ENCODE measurements around the gene DEPDC5.

DNA sequence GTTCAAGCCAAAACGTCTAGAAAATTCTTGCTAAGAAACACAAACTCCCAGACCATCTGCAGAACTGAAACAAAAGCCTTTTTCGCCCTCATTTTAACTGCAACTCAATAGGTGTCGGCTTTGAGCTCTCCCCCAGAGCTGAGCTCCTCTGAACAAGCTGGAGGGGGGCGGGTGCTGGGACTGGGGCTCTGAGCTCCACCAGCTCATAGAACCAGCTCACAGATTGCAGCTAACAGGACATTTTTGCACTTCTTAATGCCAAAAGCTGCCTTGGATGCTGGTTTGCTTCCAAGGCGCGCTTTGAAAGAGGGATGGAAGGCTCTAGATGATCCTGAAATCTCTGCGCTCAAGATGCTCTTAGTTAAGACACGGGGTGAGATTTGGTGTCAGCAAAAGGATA, 184.5 kb downstream of the DEPDC5 start:
- TF ChIP-seq, protein P1, sequence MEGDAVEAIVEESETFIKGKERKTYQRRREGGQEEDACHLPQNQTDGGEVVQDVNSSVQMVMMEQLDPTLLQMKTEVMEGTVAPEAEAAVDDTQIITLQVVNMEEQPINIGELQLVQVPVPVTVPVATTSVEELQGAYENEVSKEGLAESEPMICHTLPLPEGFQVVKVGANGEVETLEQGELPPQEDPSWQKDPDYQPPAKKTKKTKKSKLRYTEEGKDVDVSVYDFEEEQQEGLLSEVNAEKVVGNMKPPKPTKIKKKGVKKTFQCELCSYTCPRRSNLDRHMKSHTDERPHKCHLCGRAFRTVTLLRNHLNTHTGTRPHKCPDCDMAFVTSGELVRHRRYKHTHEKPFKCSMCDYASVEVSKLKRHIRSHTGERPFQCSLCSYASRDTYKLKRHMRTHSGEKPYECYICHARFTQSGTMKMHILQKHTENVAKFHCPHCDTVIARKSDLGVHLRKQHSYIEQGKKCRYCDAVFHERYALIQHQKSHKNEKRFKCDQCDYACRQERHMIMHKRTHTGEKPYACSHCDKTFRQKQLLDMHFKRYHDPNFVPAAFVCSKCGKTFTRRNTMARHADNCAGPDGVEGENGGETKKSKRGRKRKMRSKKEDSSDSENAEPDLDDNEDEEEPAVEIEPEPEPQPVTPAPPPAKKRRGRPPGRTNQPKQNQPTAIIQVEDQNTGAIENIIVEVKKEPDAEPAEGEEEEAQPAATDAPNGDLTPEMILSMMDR (IDR thresholded peaks at IDR 0.05), result no peak
- TF ChIP-seq EZH2 (IDR thresholded peaks at IDR 0.05; ENCODE audit: borderline replicate concordance, insufficient read depth, low read depth, low read length, poor library complexity, severe bottlenecking), result no peak

Data from B cell (primary cell).